ENCODE results near the gene AEBP2.
"Not testable (repeated sequence)": the region's sequence is repeated elsewhere in the genome, so short reads cannot be mapped to it uniquely, and the experiment has no call there.

The AEBP2 gene

GRCh38 chr12:19518209-19518608 lies 78.9 kb downstream of the AEBP2 start:
- FAIRE-seq, result no peak

- FAIRE-seq, result no peak
These were observed 81.5 kb downstream of the AEBP2 start for GRCh38 chr12:19520646-19521415.

- FAIRE-seq, result no peak
These were observed 86.0 kb downstream of the AEBP2 start for GRCh38 chr12:19525274-19525673.

GRCh38 chr12:19527866-19528265 lies 88.6 kb downstream of the AEBP2 start:
- no peak for FAIRE-seq

- FAIRE-seq, result no peak
These were observed 89.5 kb downstream of the AEBP2 start for GRCh38 chr12:19528750-19529149.

- no peak for FAIRE-seq
These were observed 90.8 kb downstream of the AEBP2 start for GRCh38 chr12:19529951-19530636.

GRCh38 chr12:19530637-19531023 lies 91.3 kb downstream of the AEBP2 start:
- FAIRE-seq, result no peak

GRCh38 chr12:19533567-19533966 lies 94.3 kb downstream of the AEBP2 start:
- FAIRE-seq, result no peak

- no peak for FAIRE-seq
These were observed 99.8 kb downstream of the AEBP2 start for GRCh38 chr12:19539071-19539470.

- no peak for FAIRE-seq
These were observed 100.5 kb downstream of the AEBP2 start for GRCh38 chr12:19539836-19540235.

GRCh38 chr12:19542606-19543005 lies 103.3 kb downstream of the AEBP2 start:
- no peak for FAIRE-seq

GRCh38 chr12:19544353-19544752 lies 105.1 kb downstream of the AEBP2 start:
- no peak for FAIRE-seq

GRCh38 chr12:19545301-19545700 lies 106.0 kb downstream of the AEBP2 start:
- no peak for FAIRE-seq

GRCh38 chr12:19546027-19546426 lies 106.7 kb downstream of the AEBP2 start:
- no peak for FAIRE-seq

GRCh38 chr12:19546611-19547162 lies 107.4 kb downstream of the AEBP2 start:
- no peak for FAIRE-seq

GRCh38 chr12:19547271-19547671 lies 108.0 kb downstream of the AEBP2 start:
- FAIRE-seq, result no peak

GRCh38 chr12:19548834-19549233 lies 109.5 kb downstream of the AEBP2 start:
- FAIRE-seq, result no peak

- FAIRE-seq, result no peak
These were observed 111.3 kb downstream of the AEBP2 start for GRCh38 chr12:19550626-19551025.

GRCh38 chr12:19552441-19553097 lies 113.3 kb downstream of the AEBP2 start:
- not testable (repeated sequence) for FAIRE-seq

- no peak for FAIRE-seq
These were observed 113.9 kb downstream of the AEBP2 start for GRCh38 chr12:19553175-19553574.

GRCh38 chr12:19561411-19561961 lies 122.2 kb downstream of the AEBP2 start:
- FAIRE-seq, result no peak

Data from TTC549 (cell line).